Endothelial cell of umbilical vein (primary cell): Measurements from ENCODE around the gene UBE3D. TPM values are rescaled to one million over a fixed set of nuclear protein-coding genes. Genes with fewer than 3 reads are reported as not detected.

Experiments
- BruUV-seq: library from RNA; stranded (reverse); fragments of 400-500 nt; replicated peaks from 2 replicates; lab custom pipeline; 2021; lab: Mats Ljungman, UMichigan
- CTCF ChIA-PET: fragments of 300-600, 350-600 bp; sonication (Branson Sonifier 250); formaldehyde crosslinking; loops from one replicate; lab custom pipeline; 2021; ENCODE audit warnings: antibody characterized with exemption, inconsistent platforms; lab: Charles Lee
- POLR2A ChIA-PET: fragments of 300-600, 350-600 bp; sonication (Branson Sonifier 250); formaldehyde crosslinking; loops from one replicate; lab custom pipeline; 2021; ENCODE audit warnings: antibody characterized with exemption, inconsistent platforms; lab: Charles Lee
- DNase-seq: peaks from one replicate; pipeline ENCODE4 v3.0.0-alpha.2; 2011; ENCODE audit warnings: low read depth, low spot score
- FAIRE-seq: peaks from 2 replicates; lab custom pipeline; 2011; peaks lifted over from hg19 to GRCh38; lab: Jason Lieb, UNC
- H2AFZ ChIP-seq: 2 replicates; pipeline ENCODE4 v1.6.0; 2012; ENCODE audit warnings: low read depth, low read length, control low read depth, inconsistent platforms
- H3K27ac ChIP-seq: 2 replicates; pipeline ENCODE4 v1.5.1; 2011; ENCODE audit warnings: low read depth, mild to moderate bottlenecking, control low read depth, low read length, moderate library complexity; ENCODE audit not compliant: insufficient read depth
- H3K27me3 ChIP-seq, 2 experiments: 2 replicates each; pipeline versions ENCODE4 v1.6.0 to v1.6.1; 2011; ENCODE audit warnings: low read length in 2 of 2, mixed read lengths in 1 of 2; ENCODE audit not compliant: control insufficient read depth in 2 of 2, insufficient read depth in 2 of 2
- H3K36me3 ChIP-seq, 2 experiments: 2 replicates in 1 of 2; 3 replicates in 1 of 2; pipeline ENCODE4 v1.5.1; 2011; ENCODE audit warnings: low read length in 2 of 2, mild to moderate bottlenecking in 1 of 2, moderate library complexity in 1 of 2; ENCODE audit not compliant: control insufficient read depth in 2 of 2, insufficient read depth in 2 of 2; ENCODE audit errors: extremely low read depth in 1 of 2
- H3K4me1 ChIP-seq: 3 replicates; pipeline ENCODE4 v1.5.1; 2011; ENCODE audit warnings: mild to moderate bottlenecking, low read length; ENCODE audit not compliant: control insufficient read depth, insufficient read depth; ENCODE audit errors: extremely low read depth
- H3K4me2 ChIP-seq: 2 replicates; pipeline ENCODE4 v1.6.1; 2011; ENCODE audit warnings: low read length, control low read depth, mixed read lengths; ENCODE audit not compliant: insufficient read depth
- H3K4me3 ChIP-seq, 3 experiments: fragments of 200-600 bp in 1 of 3; sonication (generic), shearing (Covaris generic) in 1 of 3; replicated peaks in 1 of 3; 2 replicates each; pipeline ENCODE4 v1.5.1; 2011 to 2016; ENCODE audit warnings: control low read depth in 3 of 3, low read length in 3 of 3, mild to moderate bottlenecking in 2 of 3, inconsistent platforms in 1 of 3, low read depth in 1 of 3, moderate library complexity in 1 of 3; ENCODE audit not compliant: insufficient read depth in 1 of 3
- H3K79me2 ChIP-seq: 2 replicates; pipeline ENCODE4 v1.6.0; 2012; ENCODE audit warnings: low read length, inconsistent platforms; ENCODE audit not compliant: control insufficient read depth, insufficient read depth
- H3K9ac ChIP-seq: replicated peaks from 2 replicates; pipeline ENCODE3; 2011; ENCODE audit warnings: low read length, control low read depth; ENCODE audit not compliant: insufficient read depth; ENCODE audit errors: extremely low read depth
- H3K9me1 ChIP-seq: replicated peaks from 3 replicates; pipeline ENCODE4 v1.6.0; 2011; ENCODE audit warnings: mild to moderate bottlenecking, low read length; ENCODE audit not compliant: control insufficient read depth, insufficient read depth; ENCODE audit errors: extremely low read depth
- H3K9me3 ChIP-seq: replicated peaks from 2 replicates; pipeline ENCODE4 v1.5.1; 2012; ENCODE audit warnings: low read length, inconsistent platforms; ENCODE audit not compliant: control insufficient read depth, insufficient read depth
- H4K20me1 ChIP-seq: replicated peaks from 2 replicates; pipeline ENCODE3; 2011; ENCODE audit warnings: mild to moderate bottlenecking, low read length; ENCODE audit not compliant: control insufficient read depth, insufficient read depth; ENCODE audit errors: extremely low read depth
- CTCF ChIP-seq, 2 donors: IDR thresholded peaks; 1 replicate in 1 of 2; 2 replicates in 1 of 2; pipeline ENCODE4 v1.5.1; 2011; ENCODE audit warnings: low read length in 2 of 2, mild to moderate bottlenecking in 2 of 2, moderate library complexity in 2 of 2, control low read depth in 1 of 2, inconsistent platforms in 1 of 2, low read depth in 1 of 2; ENCODE audit not compliant: insufficient read depth in 1 of 2; ENCODE audit errors: extremely low read depth in 1 of 2
- EZH2 ChIP-seq: IDR thresholded peaks from 2 replicates; pipeline ENCODE4 v1.6.1; 2012; ENCODE audit warnings: borderline replicate concordance, low read depth, mild to moderate bottlenecking, moderate library complexity, low read length, inconsistent platforms; ENCODE audit not compliant: severe bottlenecking
- FOS ChIP-seq: IDR thresholded peaks from 2 replicates; pipeline ENCODE4 v1.6.1; 2011; ENCODE audit warnings: mild to moderate bottlenecking, low read length, moderate library complexity, borderline replicate concordance; ENCODE audit not compliant: insufficient read depth
- GATA2 ChIP-seq: IDR thresholded peaks from 2 replicates; pipeline ENCODE4 v1.7.0; 2011; ENCODE audit warnings: low read depth, mild to moderate bottlenecking, moderate library complexity, mixed read lengths, low read length; ENCODE audit not compliant: insufficient read length, insufficient read depth
- JUN ChIP-seq: IDR thresholded peaks from 2 replicates; pipeline ENCODE4 v1.6.1; 2011; ENCODE audit warnings: borderline replicate concordance, low read depth; ENCODE audit not compliant: insufficient read length, insufficient read depth
- MAX ChIP-seq: IDR thresholded peaks from 2 replicates; pipeline ENCODE4 v1.6.1; 2011; ENCODE audit not compliant: insufficient read depth, insufficient read length
- MYC ChIP-seq: IDR thresholded peaks from one replicate; pipeline ENCODE4 v1.6.1; 2011; ENCODE audit warnings: mild to moderate bottlenecking, low read depth, low read length
- POLR2A ChIP-seq: IDR thresholded peaks from 2 replicates; pipeline ENCODE4 v1.6.1; 2012; ENCODE audit warnings: low read depth, mild to moderate bottlenecking, control low read depth, low read length
- POLR2AphosphoS5 ChIP-seq: IDR thresholded peaks from 2 replicates; pipeline ENCODE4 v1.6.1; 2012; ENCODE audit warnings: low read depth, mild to moderate bottlenecking, control low read depth, low read length, moderate library complexity; ENCODE audit not compliant: insufficient read depth
- dilution Hi-C: fragments of 300-500 bp; cut with MboI; formaldehyde crosslinking; loops from one replicate; pipeline ENCODE4 v1.15.0; 2019; ENCODE audit warnings: low sequenced_read_pairs; ENCODE audit not compliant: extremely low pct_ligation_motif_present
- intact Hi-C: fragments of 100-400 bp; cut with micrococcal nuclease; formaldehyde crosslinking; loops from one replicate; pipeline ENCODE4 v1.10.0; 2022
- polyA plus RNA-seq, 4 experiments: library from polyadenylated mRNA; depleted of rRNA in 3 of 4; stranded (reverse) in 3 of 4; unstranded in 1 of 4; fragments of >200 nt; gene quantifications; 2 replicates each; pipeline versions ENCODE4 v1.2.1 to v1.2.3, GENCODE V29; 2011 to 2012; ENCODE audit warnings: missing spikeins in 1 of 4
- total RNA-seq: library from RNA; stranded (reverse); gene quantifications from 2 replicates; pipeline ENCODE4 v1.2.3, GENCODE V29; 2021

Gene UBE3D
- total and polyA plus RNA-seq, 2 donors (not counting 3 experiments of a cell fraction or from before 2014, with no cell fraction given): 1.9 to 6.2 TPM

DNA sequence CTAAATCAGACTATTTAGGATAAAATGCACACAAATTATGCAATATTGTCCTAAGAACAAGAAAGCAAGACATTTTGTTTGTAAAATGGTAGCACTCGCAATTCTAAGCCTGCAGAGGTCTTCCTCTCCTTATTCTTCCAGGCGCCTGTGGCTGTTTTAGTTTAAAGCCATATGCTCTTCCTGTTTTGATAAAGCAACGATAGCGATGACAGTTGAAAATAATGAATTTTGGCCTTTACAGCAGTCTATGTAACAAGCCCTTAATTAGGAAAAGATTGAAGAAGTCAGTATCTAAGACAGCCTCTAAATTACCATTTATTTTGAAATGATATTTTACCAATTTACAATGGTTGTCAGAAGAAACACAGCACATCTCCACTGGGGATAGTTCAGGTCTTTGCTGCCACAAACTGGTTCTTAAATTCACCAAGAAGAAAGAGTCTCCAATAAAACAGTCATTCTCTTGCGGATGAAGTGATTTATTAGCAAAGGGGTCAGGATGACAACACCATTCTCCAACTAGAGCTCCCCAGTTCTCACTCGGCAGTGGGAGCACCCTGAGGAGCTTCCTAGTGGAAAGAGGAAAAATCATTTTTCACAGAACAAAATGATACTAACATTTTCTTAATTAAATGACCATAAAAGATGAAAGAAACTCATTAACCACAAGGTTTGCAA lies 21.4 kb downstream of the UBE3D start:
- intact Hi-C loops: no loop called here
- H3K4me1 ChIP-seq: no peaks in the 10 kb centered on the region
- DNase-seq: no peak
- dilution Hi-C loops: no loop called here
- no peaks in the 10 kb centered on the region for H3K9me1 ChIP-seq
- TF ChIP-seq FOS (no peak), MAX (no peak), GATA2 (no peak), CTCF (IDR thresholded peaks at IDR 0.05; ENCODE audit: extremely low read depth in 1 of 2, insufficient read depth in 1 of 2, low read depth in 1 of 2, low read length in 2 of 2) (no peak), POLR2A (no peak), POLR2AphosphoS5 (no peak), JUN (no peak), MYC (no peak), EZH2 (no peak)
- no peaks in the 10 kb centered on the region for H3K9me3 ChIP-seq
- no peak overlapping the region for H3K9ac ChIP-seq
- ChIA-PET CTCF (no interaction called here), POLR2A (no interaction called here)
- no peaks in the 10 kb centered on the region for H4K20me1 ChIP-seq
- no peaks in the 10 kb centered on the region for H3K36me3 ChIP-seq
- no peak overlapping the region for H3K4me2 ChIP-seq
- H2AFZ ChIP-seq: no peak overlapping the region
- no peak for FAIRE-seq
- no peaks in the 10 kb centered on the region for H3K27me3 ChIP-seq
- H3K27ac ChIP-seq: no peak overlapping the region
- H3K4me3 ChIP-seq: no peak overlapping the region
- no peaks in the 10 kb centered on the region for H3K79me2 ChIP-seq
- no TSS peak for BruUV-seq
